Colonic mucosa (tissue), 4 donors: ENCODE measurements around the gene KRTAP10-6. TPM values are rescaled to one million over a fixed set of nuclear protein-coding genes. Genes with fewer than 3 reads are reported as not detected.

Source experiments
- DNase-seq: peaks from one replicate; pipeline ENCODE4 v3.0.0-alpha.2; 2020
- H3K27ac ChIP-seq: fragments of 200-600 bp; one replicate; pipeline ENCODE4 v1.8.0; 2021
- H3K27me3 ChIP-seq: fragments of 200-600 bp; one replicate; pipeline ENCODE4 v1.8.0; 2021
- H3K36me3 ChIP-seq: fragments of 200-600 bp; one replicate; pipeline ENCODE4 v1.8.0; 2021
- H3K4me1 ChIP-seq: fragments of 200-600 bp; one replicate; pipeline ENCODE4 v1.8.0; 2021; ENCODE audit warnings: mild to moderate bottlenecking
- H3K4me3 ChIP-seq: fragments of 200-600 bp; one replicate; pipeline ENCODE4 v1.8.0; 2021
- H3K9ac ChIP-seq, 2 donors: one replicate each; pipeline ENCODE4 v1.7.0; 2013; ENCODE audit warnings: control low read depth in 2 of 2, low read depth in 2 of 2, low read length in 2 of 2
- H3K9me3 ChIP-seq: fragments of 200-600 bp; one replicate; pipeline ENCODE4 v1.8.0; 2021
- intact Hi-C: fragments of 100-400 bp; cut with DNase I; formaldehyde crosslinking; loops from one replicate; pipeline ENCODE4 v1.14.1; 2022
- total RNA-seq, 2 donors: library from RNA; stranded (reverse); fragmentation: NEBNext Ultra II Directional in 1 of 2; extraction: Animal tissue kit (Norgen Biotek cat#: 25700) in 1 of 2; gene quantifications; one replicate each; pipeline ENCODE4 v1.2.1, GENCODE V29; 2021
- TF ChIP-seq, protein P1 (sequence below): fragments of 200-600 bp; IDR thresholded peaks from one replicate; pipeline ENCODE4 v1.8.0; 2022; ENCODE audit warnings: antibody characterized with exemption, mild to moderate bottlenecking
- donor health status: healthy.
- donor health status: DM: no; HTN: no; CAD: no.
- donor health status: DM: no; HTN: no; CAD: no.

KRTAP10-6 gene
- total RNA-seq, 2 donors from 2014 or later: not detected

DNA sequence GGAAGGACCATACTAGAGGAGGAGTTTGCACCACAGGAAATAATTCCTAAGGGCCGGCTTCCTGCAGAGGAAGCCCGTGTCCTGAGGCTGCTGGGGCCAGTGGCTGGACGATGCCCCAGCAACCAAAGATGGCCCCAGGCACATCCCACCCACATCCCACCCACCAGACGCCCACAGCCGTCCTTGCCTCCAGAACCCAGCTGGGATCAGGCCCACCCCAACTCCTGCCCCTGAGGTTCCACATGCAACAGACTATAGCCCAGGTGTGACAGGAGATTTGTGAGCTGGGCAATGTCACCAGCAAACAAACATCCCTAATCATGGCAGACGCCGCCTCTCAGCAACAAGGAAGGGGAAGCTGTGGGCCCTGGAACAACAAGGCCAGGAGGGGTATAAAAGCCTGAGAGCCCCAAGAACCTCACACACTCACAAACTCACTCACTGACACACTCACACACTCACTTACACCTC lies 34.4 kb upstream of the KRTAP10-6 start, which contains the start of gene KRTAP10-9:
Gene KRTAP10-9 (plus strand): TSS at position 421 of the 471 bp plus-strand sequence. CDS start 79 bp downstream, outside the sequence.
- no peak within 1 kb of the TSS for H3K27ac ChIP-seq
- no peaks in the 10 kb centered on the region for H3K4me1 ChIP-seq
- H3K36me3 ChIP-seq: no peaks in the 10 kb centered on the region
- no peak within 1 kb of the TSS for H3K9ac ChIP-seq
- TF ChIP-seq, protein P1, sequence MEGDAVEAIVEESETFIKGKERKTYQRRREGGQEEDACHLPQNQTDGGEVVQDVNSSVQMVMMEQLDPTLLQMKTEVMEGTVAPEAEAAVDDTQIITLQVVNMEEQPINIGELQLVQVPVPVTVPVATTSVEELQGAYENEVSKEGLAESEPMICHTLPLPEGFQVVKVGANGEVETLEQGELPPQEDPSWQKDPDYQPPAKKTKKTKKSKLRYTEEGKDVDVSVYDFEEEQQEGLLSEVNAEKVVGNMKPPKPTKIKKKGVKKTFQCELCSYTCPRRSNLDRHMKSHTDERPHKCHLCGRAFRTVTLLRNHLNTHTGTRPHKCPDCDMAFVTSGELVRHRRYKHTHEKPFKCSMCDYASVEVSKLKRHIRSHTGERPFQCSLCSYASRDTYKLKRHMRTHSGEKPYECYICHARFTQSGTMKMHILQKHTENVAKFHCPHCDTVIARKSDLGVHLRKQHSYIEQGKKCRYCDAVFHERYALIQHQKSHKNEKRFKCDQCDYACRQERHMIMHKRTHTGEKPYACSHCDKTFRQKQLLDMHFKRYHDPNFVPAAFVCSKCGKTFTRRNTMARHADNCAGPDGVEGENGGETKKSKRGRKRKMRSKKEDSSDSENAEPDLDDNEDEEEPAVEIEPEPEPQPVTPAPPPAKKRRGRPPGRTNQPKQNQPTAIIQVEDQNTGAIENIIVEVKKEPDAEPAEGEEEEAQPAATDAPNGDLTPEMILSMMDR: no peak
- no peaks in the 10 kb centered on the region for H3K9me3 ChIP-seq
- H3K27me3 ChIP-seq: no peaks in the 10 kb centered on the region
- no peak within 1 kb of the TSS for H3K4me3 ChIP-seq
- intact Hi-C loops: no loop called here
- DNase-seq: no peak

DNA sequence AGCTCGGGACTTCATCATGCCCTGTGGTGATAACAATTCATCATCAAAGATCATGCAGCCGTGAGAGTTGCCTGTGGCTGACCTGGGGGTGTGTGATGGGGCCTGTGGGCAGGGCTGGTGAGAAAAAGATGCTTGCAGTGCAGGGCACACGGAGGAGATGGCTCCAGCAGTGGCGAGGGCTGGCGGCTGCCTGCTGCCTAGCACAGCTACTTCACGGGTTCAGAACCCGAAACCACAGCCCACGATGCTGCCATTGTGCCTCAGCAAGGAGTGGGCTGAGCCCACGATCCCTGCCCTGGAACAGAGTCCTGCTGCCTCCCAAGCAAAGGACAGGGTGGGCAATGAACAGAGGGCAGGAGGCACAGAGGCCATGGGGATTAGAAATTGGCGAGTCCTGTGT lies 34.0 kb upstream of the KRTAP10-6 start:
- TF ChIP-seq, protein P1: no peak
- Histone ChIP-seq H3K27ac (no peak overlapping the region), H3K27me3 (no peaks in the 10 kb centered on the region), H3K4me3 (no peak overlapping the region), H3K36me3 (no peaks in the 10 kb centered on the region), H3K9ac (no peak overlapping the region), H3K4me1 (no peaks in the 10 kb centered on the region), H3K9me3 (no peaks in the 10 kb centered on the region)
- intact Hi-C loops: no loop called here
- no peak for DNase-seq

DNA sequence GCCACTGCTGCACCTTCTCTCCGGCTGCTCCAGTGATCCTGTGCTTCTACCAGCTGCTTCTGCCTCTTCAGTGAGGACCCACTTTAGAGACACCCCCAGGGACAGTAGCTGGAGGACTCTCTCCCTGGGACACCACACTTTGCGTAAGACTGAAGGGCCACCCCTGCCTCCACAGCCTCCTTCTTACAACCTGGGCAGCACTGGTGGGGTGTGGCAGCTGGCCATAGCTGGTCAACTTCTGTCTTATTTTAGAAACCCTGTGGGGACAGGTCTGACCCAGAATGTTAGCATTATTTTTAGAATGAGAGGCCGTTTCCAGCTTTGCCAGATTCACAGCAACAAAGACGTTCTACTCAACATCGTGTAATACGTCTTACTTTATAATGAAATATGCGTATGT lies 33.5 kb upstream of the KRTAP10-6 start:
- no peak for DNase-seq
- Histone ChIP-seq H3K36me3 (no peaks in the 10 kb centered on the region), H3K27me3 (no peaks in the 10 kb centered on the region), H3K4me1 (no peaks in the 10 kb centered on the region), H3K27ac (no peak overlapping the region), H3K4me3 (no peak overlapping the region), H3K9ac (no peak overlapping the region), H3K9me3 (no peaks in the 10 kb centered on the region)
- TF ChIP-seq, protein P1: no peak
- intact Hi-C loops: no loop called here

DNA sequence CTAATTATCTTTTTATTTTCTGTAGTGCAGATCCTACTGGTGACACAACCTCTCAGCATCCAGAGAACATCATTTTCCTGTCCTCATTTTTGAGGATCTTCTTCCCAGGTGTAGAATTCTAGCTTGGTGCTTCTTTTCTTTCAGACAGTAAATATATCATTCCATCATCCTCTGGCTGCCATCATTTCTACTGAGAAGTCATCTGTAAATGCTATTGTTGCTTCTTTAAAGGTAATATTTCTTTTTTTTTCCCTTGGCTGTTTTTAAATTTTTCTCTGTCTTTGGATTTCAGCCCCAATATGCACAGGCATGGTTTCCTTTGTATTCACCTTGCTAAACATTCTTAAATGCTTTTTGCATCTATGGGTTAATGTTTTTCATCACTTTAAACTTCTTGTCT lies 31.3 kb upstream of the KRTAP10-6 start:
- no peak overlapping the region for H3K9ac ChIP-seq
- no peak overlapping the region for H3K27ac ChIP-seq
- H3K9me3 ChIP-seq: no peaks in the 10 kb centered on the region
- H3K36me3 ChIP-seq: no peaks in the 10 kb centered on the region
- no peaks in the 10 kb centered on the region for H3K4me1 ChIP-seq
- no peaks in the 10 kb centered on the region for H3K27me3 ChIP-seq
- no peak for DNase-seq
- intact Hi-C loops: no loop called here
- TF ChIP-seq, protein P1: no peak
- no peak overlapping the region for H3K4me3 ChIP-seq

DNA sequence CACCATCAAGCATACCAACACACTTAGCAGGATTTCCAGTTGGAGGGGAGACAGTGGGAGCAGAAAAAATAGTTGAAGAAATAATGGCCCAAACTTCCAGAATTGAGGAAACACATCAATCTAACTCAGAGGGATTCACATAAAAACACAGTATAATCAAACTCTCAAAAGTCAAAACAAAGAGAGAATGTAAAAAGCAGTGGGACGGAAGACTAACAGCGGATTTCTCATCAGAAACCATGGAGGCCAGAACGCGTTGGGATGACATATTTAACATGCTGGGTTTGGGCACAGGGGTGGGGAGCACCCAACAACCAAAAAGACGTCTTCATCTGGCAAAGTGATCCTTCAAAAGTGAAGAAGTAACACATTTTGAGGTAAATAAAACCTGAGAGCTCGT lies 27.6 kb upstream of the KRTAP10-6 start:
- TF ChIP-seq, protein P1: no peak
- H3K9ac ChIP-seq: no peak overlapping the region
- no peaks in the 10 kb centered on the region for H3K9me3 ChIP-seq
- no peaks in the 10 kb centered on the region for H3K27me3 ChIP-seq
- intact Hi-C loops: no loop called here
- H3K4me1 ChIP-seq: no peaks in the 10 kb centered on the region
- no peaks in the 10 kb centered on the region for H3K36me3 ChIP-seq
- no peak for DNase-seq
- no peak overlapping the region for H3K4me3 ChIP-seq
- no peak overlapping the region for H3K27ac ChIP-seq
